H9 (cell line): Measurements from ENCODE around the gene STK32B. TPM values are rescaled to one million over a fixed set of nuclear protein-coding genes. Genes with fewer than 3 reads are reported as not detected.

Experiments
- DNase-seq: peaks from one replicate; pipeline ENCODE4 v3.0.0-alpha.2; 2017
- H2AFZ ChIP-seq: one replicate; pipeline ENCODE4 v1.6.1; 2013; ENCODE audit warnings: mild to moderate bottlenecking, low read length, control low read depth, moderate library complexity
- H2AK5ac ChIP-seq: 2 replicates; pipeline ENCODE4 v1.6.1; 2013; ENCODE audit warnings: low read length, control low read depth, mixed read lengths; ENCODE audit not compliant: insufficient read length
- H2BK120ac ChIP-seq: one replicate; pipeline ENCODE4 v1.6.1; 2013; ENCODE audit warnings: low read depth, mild to moderate bottlenecking, low read length, control low read depth, inconsistent platforms; ENCODE audit not compliant: poor library complexity, severe bottlenecking
- H2BK12ac ChIP-seq: 2 replicates; pipeline ENCODE4 v1.6.1; 2013; ENCODE audit warnings: low read length, control low read depth, mixed read lengths, low read depth; ENCODE audit not compliant: insufficient read length
- H2BK15ac ChIP-seq: 2 replicates; pipeline ENCODE4 v1.6.1; 2013; ENCODE audit warnings: low read depth, low read length, control low read depth
- H2BK20ac ChIP-seq: one replicate; pipeline ENCODE4 v1.6.1; 2013; ENCODE audit warnings: low read depth, mild to moderate bottlenecking, low read length, control low read depth, inconsistent platforms; ENCODE audit not compliant: poor library complexity, severe bottlenecking
- H2BK5ac ChIP-seq: 2 replicates; pipeline ENCODE4 v1.6.1; 2013; ENCODE audit warnings: low read length, control low read depth, mixed read lengths; ENCODE audit not compliant: insufficient read length
- H3K14ac ChIP-seq: 2 replicates; pipeline ENCODE4 v1.6.1; 2013; ENCODE audit warnings: low read length, control low read depth; ENCODE audit not compliant: insufficient read depth
- H3K18ac ChIP-seq: 2 replicates; pipeline ENCODE4 v1.6.1; 2013; ENCODE audit warnings: low read depth, mild to moderate bottlenecking, mixed read lengths, low read length, control low read depth; ENCODE audit not compliant: insufficient read length
- H3K23ac ChIP-seq: 2 replicates; pipeline ENCODE4 v1.6.1; 2013; ENCODE audit warnings: low read length, control low read depth, mixed read lengths, low read depth; ENCODE audit not compliant: insufficient read length
- H3K23me2 ChIP-seq: 2 replicates; pipeline ENCODE4 v1.6.1; 2013; ENCODE audit warnings: low read depth, mild to moderate bottlenecking, mixed read lengths, low read length, control low read depth; ENCODE audit not compliant: insufficient read length, poor library complexity, severe bottlenecking
- H3K27ac ChIP-seq: 2 replicates; pipeline ENCODE4 v1.5.1; 2013; ENCODE audit warnings: low read length, control low read depth, mixed read lengths, low read depth; ENCODE audit not compliant: insufficient read length
- H3K27me3 ChIP-seq: 2 replicates; pipeline ENCODE4 v1.6.1; 2013; ENCODE audit warnings: low read length, control low read depth, inconsistent platforms; ENCODE audit not compliant: insufficient read depth
- H3K4ac ChIP-seq: 2 replicates; pipeline ENCODE4 v1.6.1; 2013; ENCODE audit warnings: low read depth, mild to moderate bottlenecking, control low read depth, inconsistent platforms, low read length, moderate library complexity
- H3K4me1 ChIP-seq: 2 replicates; pipeline ENCODE4 v1.6.1; 2013; ENCODE audit warnings: low read length, control low read depth, inconsistent platforms; ENCODE audit not compliant: insufficient read depth
- H3K4me2 ChIP-seq: 2 replicates; pipeline ENCODE4 v1.6.1; 2013; ENCODE audit warnings: low read length, control low read depth, mixed read lengths; ENCODE audit not compliant: insufficient read length, insufficient read depth
- H3K56ac ChIP-seq: 2 replicates; pipeline ENCODE4 v1.6.1; 2013; ENCODE audit warnings: low read depth, mild to moderate bottlenecking, mixed read lengths, low read length, control low read depth; ENCODE audit not compliant: insufficient read length
- H3K79me1 ChIP-seq: 2 replicates; pipeline ENCODE4 v1.6.1; 2013; ENCODE audit warnings: low read depth, mild to moderate bottlenecking, moderate library complexity, low read length, control low read depth, inconsistent platforms; ENCODE audit not compliant: insufficient read depth, poor library complexity, severe bottlenecking
- H3K79me2 ChIP-seq: 2 replicates; pipeline ENCODE4 v1.6.1; 2013; ENCODE audit warnings: low read length, control low read depth, inconsistent platforms; ENCODE audit not compliant: insufficient read depth
- H3K9ac ChIP-seq: 2 replicates; pipeline ENCODE4 v1.6.1; 2013; ENCODE audit warnings: low read length, control low read depth, mixed read lengths; ENCODE audit not compliant: insufficient read length; ENCODE audit errors: extremely low read depth
- H3K9me3 ChIP-seq: one replicate; pipeline ENCODE4 v1.6.1; 2013; ENCODE audit warnings: low read depth, low read length, inconsistent platforms; ENCODE audit not compliant: control insufficient read depth
- H3T11ph ChIP-seq: one replicate; pipeline ENCODE4 v1.6.1; 2013; ENCODE audit warnings: mild to moderate bottlenecking, low read length, control low read depth, inconsistent platforms
- H4K20me1 ChIP-seq: one replicate; pipeline ENCODE4 v1.6.1; 2013; ENCODE audit not compliant: control insufficient read depth, insufficient read length, insufficient read depth
- H4K5ac ChIP-seq: 2 replicates; pipeline ENCODE4 v1.6.1; 2013; ENCODE audit warnings: low read depth, mild to moderate bottlenecking, mixed read lengths, low read length, control low read depth; ENCODE audit not compliant: insufficient read length
- H4K8ac ChIP-seq: replicated peaks from 2 replicates; pipeline ENCODE4 v1.6.1; 2013; ENCODE audit warnings: low read length, control low read depth, mixed read lengths, low read depth; ENCODE audit not compliant: insufficient read length
- H4K91ac ChIP-seq: 2 replicates; pipeline ENCODE4 v1.6.1; 2013; ENCODE audit warnings: low read depth, mild to moderate bottlenecking, moderate library complexity, mixed read lengths, low read length, control low read depth; ENCODE audit not compliant: insufficient read length
- H3K27ac Mint-ChIP-seq, 3 experiments: 2 replicates in 2 of 3; 3 replicates in 1 of 3; pipeline ENCODE4 v1.8.0; 2020 to 2021; ENCODE audit warnings: mixed read lengths in 3 of 3, mild to moderate bottlenecking in 1 of 3, moderate library complexity in 1 of 3
- H3K27me3 Mint-ChIP-seq: 2 replicates; pipeline ENCODE4 v1.8.0; 2021; ENCODE audit warnings: low read depth, mild to moderate bottlenecking, moderate library complexity, mixed read lengths
- H3K36me3 Mint-ChIP-seq, 3 experiments: 2 replicates in 2 of 3; 3 replicates in 1 of 3; pipeline ENCODE4 v1.8.0; 2020 to 2021; ENCODE audit warnings: low read depth in 3 of 3, mixed read lengths in 3 of 3; ENCODE audit not compliant: insufficient read depth in 1 of 3
- H3K4me1 Mint-ChIP-seq, 2 experiments: 2 replicates each; pipeline ENCODE4 v1.8.0; 2020; ENCODE audit warnings: mixed read lengths in 2 of 2
- H3K4me3 Mint-ChIP-seq, 2 experiments: 2 replicates in 1 of 2; 3 replicates in 1 of 2; pipeline ENCODE4 v1.8.0; 2020 to 2021; ENCODE audit warnings: mild to moderate bottlenecking in 2 of 2, mixed read lengths in 2 of 2, moderate library complexity in 1 of 2
- H3K9me3 Mint-ChIP-seq, 2 experiments: 2 replicates in 1 of 2; 3 replicates in 1 of 2; pipeline ENCODE4 v1.8.0; 2020; ENCODE audit warnings: mild to moderate bottlenecking in 2 of 2, mixed read lengths in 2 of 2, moderate library complexity in 1 of 2
- total RNA-seq: library from RNA; stranded (reverse); gene quantifications from 2 replicates; pipeline ENCODE4 v1.2.1, GENCODE V29; 2021
- TF ChIP-seq, protein P1 (sequence below): fragments of 200-600 bp; sonication (generic); conservative IDR thresholded peaks from 3 replicates; pipeline ENCODE4 v1.8.0; 2021; ENCODE audit warnings: antibody characterized with exemption, mild to moderate bottlenecking

Gene STK32B
- total RNA-seq, 1 experiment from 2014 or later = 1.0 TPM

DNA sequence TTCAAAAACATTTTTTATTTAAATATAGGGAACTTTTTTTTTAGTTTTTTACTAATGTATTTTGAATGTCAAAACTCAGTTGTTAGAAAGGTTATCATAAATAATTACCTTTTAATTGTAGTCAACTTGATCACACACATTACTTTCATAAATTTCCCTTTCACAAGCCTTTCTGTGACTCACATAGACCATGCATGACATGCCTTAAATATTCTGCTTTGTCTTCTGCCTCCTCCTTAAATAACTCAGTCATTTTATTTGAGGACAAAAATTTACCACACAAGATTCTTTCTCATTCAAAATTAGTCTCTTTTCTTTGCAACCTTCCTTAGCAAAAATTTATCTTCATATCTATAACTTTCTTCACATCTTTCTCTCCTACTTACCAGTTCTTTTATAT, 437.1 kb downstream of the STK32B start:
- Histone ChIP-seq H3K27ac (no peak overlapping the region), H2BK5ac (no peak overlapping the region), H4K91ac (no peak overlapping the region), H3K56ac (no peak overlapping the region), H4K5ac (no peak overlapping the region), H3K4me2 (no peak overlapping the region), H3K79me1 (no peaks in the 10 kb centered on the region), H2BK20ac (no peak overlapping the region), H2AK5ac (no peak overlapping the region), H2BK12ac (no peak overlapping the region), H3K9me3 (no peaks in the 10 kb centered on the region), H3K23me2 (no peaks in the 10 kb centered on the region), H4K20me1 (no peaks in the 10 kb centered on the region), H3K9ac (no peak overlapping the region), H3K23ac (no peak overlapping the region), H3K18ac (no peak overlapping the region), H3K4ac (no peak overlapping the region), H3K14ac (no peak overlapping the region), H3K4me1 (no peaks in the 10 kb centered on the region), H3K79me2 (no peaks in the 10 kb centered on the region), H4K8ac (no peak overlapping the region), H3K27me3 (no peaks in the 10 kb centered on the region), H2BK120ac (no peak overlapping the region), H2BK15ac (no peak overlapping the region), H2AFZ (no peak overlapping the region), H3T11ph (no peak overlapping the region)
- TF ChIP-seq, protein P1, sequence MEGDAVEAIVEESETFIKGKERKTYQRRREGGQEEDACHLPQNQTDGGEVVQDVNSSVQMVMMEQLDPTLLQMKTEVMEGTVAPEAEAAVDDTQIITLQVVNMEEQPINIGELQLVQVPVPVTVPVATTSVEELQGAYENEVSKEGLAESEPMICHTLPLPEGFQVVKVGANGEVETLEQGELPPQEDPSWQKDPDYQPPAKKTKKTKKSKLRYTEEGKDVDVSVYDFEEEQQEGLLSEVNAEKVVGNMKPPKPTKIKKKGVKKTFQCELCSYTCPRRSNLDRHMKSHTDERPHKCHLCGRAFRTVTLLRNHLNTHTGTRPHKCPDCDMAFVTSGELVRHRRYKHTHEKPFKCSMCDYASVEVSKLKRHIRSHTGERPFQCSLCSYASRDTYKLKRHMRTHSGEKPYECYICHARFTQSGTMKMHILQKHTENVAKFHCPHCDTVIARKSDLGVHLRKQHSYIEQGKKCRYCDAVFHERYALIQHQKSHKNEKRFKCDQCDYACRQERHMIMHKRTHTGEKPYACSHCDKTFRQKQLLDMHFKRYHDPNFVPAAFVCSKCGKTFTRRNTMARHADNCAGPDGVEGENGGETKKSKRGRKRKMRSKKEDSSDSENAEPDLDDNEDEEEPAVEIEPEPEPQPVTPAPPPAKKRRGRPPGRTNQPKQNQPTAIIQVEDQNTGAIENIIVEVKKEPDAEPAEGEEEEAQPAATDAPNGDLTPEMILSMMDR = no peak
- DNase-seq = no peak
- peaks cover 8% of the 10 kb centered on the region for H3K27me3 Mint-ChIP-seq
- H3K4me1 Mint-ChIP-seq = no peaks in the 10 kb centered on the region
- H3K36me3 Mint-ChIP-seq = peaks cover 2 to 22% (median 19%) of the 10 kb centered on the region in 3 experiments
- H3K9me3 Mint-ChIP-seq = peaks cover 44 to 50% of the 10 kb centered on the region in 2 experiments
- no peak overlapping the region for H3K4me3 Mint-ChIP-seq
- H3K27ac Mint-ChIP-seq = no peak overlapping the region
